K562 (cell line): ENCODE data around the gene UBE2G2. TPM values are rescaled to one million over a fixed set of nuclear protein-coding genes. Genes with fewer than 3 reads are reported as not detected.

Experiments used
- BCOR ChIP-seq: fragments of 450-650 bp; IDR thresholded peaks from 2 replicates; pipeline ENCODE4 v1.6.1; 2016
- CBFA2T3 ChIP-seq: fragments of 450-650 bp; IDR thresholded peaks from 2 replicates; pipeline ENCODE4 v1.6.1; 2017
- CBX2 ChIP-seq: fragments of 200-600 bp; sonication (generic); IDR thresholded peaks from one replicate; pipeline ENCODE4 v1.6.1; 2012; ENCODE audit warnings: mild to moderate bottlenecking, low read length, inconsistent platforms; ENCODE audit not compliant: insufficient read depth, poor library complexity, severe bottlenecking
- CREM ChIP-seq: IDR thresholded peaks from 2 replicates; pipeline ENCODE4 v1.6.1; 2014; ENCODE audit warnings: antibody characterized with exemption, low read depth
- DDX20 ChIP-seq: fragments of 450-650 bp; IDR thresholded peaks from 2 replicates; pipeline ENCODE4 v1.6.1; 2016; ENCODE audit warnings: missing genetic modification characterization, low read depth, mild to moderate bottlenecking, missing compliant biosample characterization, moderate library complexity
- FOXJ3 ChIP-seq: sonication (generic); formaldehyde crosslinking; IDR thresholded peaks from 2 replicates; pipeline ENCODE4 v1.4.0; 2020; ENCODE audit warnings: mild to moderate bottlenecking, missing genetic modification reagents
- FOXM1 ChIP-seq, 2 experiments: fragments of 450-650 bp in 1 of 2; sonication (generic) in 1 of 2; formaldehyde crosslinking in 1 of 2; IDR thresholded peaks; 2 replicates each; pipeline versions ENCODE4 v1.6.1 to v1.9.0; 2017 to 2022; ENCODE audit warnings: low read depth in 2 of 2, mild to moderate bottlenecking in 2 of 2, missing genetic modification reagents in 1 of 2, moderate library complexity in 1 of 2
- HDAC6 ChIP-seq: IDR thresholded peaks from 2 replicates; pipeline ENCODE4 v1.6.1; 2012; ENCODE audit warnings: low read depth, mild to moderate bottlenecking, control low read depth, inconsistent platforms, low read length, moderate library complexity
- HNRNPUL1 ChIP-seq: fragments of 200-400 bp; formaldehyde crosslinking; IDR thresholded peaks from 2 replicates; pipeline ENCODE4 v1.6.1; 2017; ENCODE audit warnings: low read length
- KLF6 ChIP-seq: fragments of 250-450 bp; sonication (Bioruptor Pico); IDR thresholded peaks from 2 replicates; pipeline ENCODE4 v1.4.0; 2020; ENCODE audit warnings: mild to moderate bottlenecking, moderate library complexity, borderline replicate concordance
- LARP7 ChIP-seq: fragments of 450-650 bp; IDR thresholded peaks from 2 replicates; pipeline ENCODE4 v1.6.1; 2016
- NFYB ChIP-seq: IDR thresholded peaks from 2 replicates; pipeline ENCODE4 v1.6.1; 2011; ENCODE audit warnings: mild to moderate bottlenecking, moderate library complexity; ENCODE audit not compliant: insufficient read length; ENCODE audit errors: extremely low read depth
- PRMT5 ChIP-seq: sonication (generic); formaldehyde crosslinking; IDR thresholded peaks from 2 replicates; pipeline ENCODE4 v1.5.0; 2020; ENCODE audit warnings: missing genetic modification reagents
- PTTG1 ChIP-seq: fragments of 450-650 bp; IDR thresholded peaks from 2 replicates; pipeline ENCODE4 v1.6.1; 2016; ENCODE audit warnings: low read depth, mild to moderate bottlenecking, missing genetic modification characterization, missing compliant biosample characterization
- RBM22 ChIP-seq: fragments of 200-400 bp; formaldehyde crosslinking; IDR thresholded peaks from 2 replicates; pipeline ENCODE4 v1.6.1; 2018; ENCODE audit warnings: low read length, low read depth; ENCODE audit not compliant: poor library complexity, severe bottlenecking
- SAP30 ChIP-seq: fragments of 200-600 bp; sonication (generic); IDR thresholded peaks from 2 replicates; pipeline ENCODE4 v1.6.1; 2012; ENCODE audit warnings: borderline replicate concordance, low read depth, mild to moderate bottlenecking, moderate library complexity, low read length, control low read depth, inconsistent platforms; ENCODE audit not compliant: insufficient read depth, poor library complexity, severe bottlenecking
- TCF7L2 ChIP-seq: fragments of 150-350 bp; IDR thresholded peaks from 2 replicates; pipeline ENCODE4 v1.6.1; 2016; ENCODE audit warnings: low read depth, mild to moderate bottlenecking, low read length, moderate library complexity
- U2AF1 ChIP-seq: fragments of 200-400 bp; formaldehyde crosslinking; optimal IDR thresholded peaks from 2 replicates; pipeline ENCODE3; 2017; ENCODE audit warnings: mild to moderate bottlenecking, low read depth, low read length, moderate library complexity
- ZNF224 ChIP-seq: sonication (generic); formaldehyde crosslinking; IDR thresholded peaks from 2 replicates; pipeline ENCODE4 v1.8.0; 2022; ENCODE audit warnings: mild to moderate bottlenecking, missing genetic modification reagents
- polyA plus RNA-seq, 8 experiments: library from polyadenylated mRNA; depleted of rRNA in 4 of 8; stranded (reverse) in 5 of 8; unstranded in 3 of 8; fragments of >200 nt; fragmentation: Nextera tagmentation in 2 of 8; fragmentation: Illumina TruSeq in 1 of 8; extraction: Ambion mirVana in 2 of 8; extraction: Trizol in 1 of 8; gene quantifications; 2 replicates each; pipeline versions ENCODE4 v1.2.1 to v1.2.3, GENCODE V29; 2011 to 2014; ENCODE audit warnings: inconsistent platforms in 1 of 8, missing spikeins in 1 of 8
- total RNA-seq, 7 experiments: library from RNA; depleted of rRNA in 6 of 7; stranded (reverse); fragments of >200 nt in 6 of 7; fragmentation: Illumina TruSeq in 2 of 7; extraction: Trizol in 2 of 7; gene quantifications; 2 replicates each; pipeline versions ENCODE4 v1.2.1 to v1.2.3, GENCODE V29; 2011 to 2021; ENCODE audit warnings: low replicate concordance in 1 of 7
- TF ChIP-seq, protein P1 (sequence below): sonication (generic); formaldehyde crosslinking; IDR thresholded peaks from 2 replicates; pipeline ENCODE4 v1.8.1; 2023; ENCODE audit warnings: mild to moderate bottlenecking, missing genetic modification reagents
- TF ChIP-seq, protein P2 (sequence below): sonication (generic); formaldehyde crosslinking; IDR thresholded peaks from 2 replicates; pipeline ENCODE4 v1.9.0; 2022; ENCODE audit warnings: mild to moderate bottlenecking, missing genetic modification reagents
- TF ChIP-seq, protein P3 (sequence below): fragments of 450-650 bp; IDR thresholded peaks from 2 replicates; pipeline ENCODE4 v1.6.1; 2016; ENCODE audit warnings: borderline replicate concordance
- TF ChIP-seq, protein P4 (sequence below): fragments of 250-450 bp; sonication (Bioruptor Pico); IDR thresholded peaks from 2 replicates; pipeline ENCODE4 v1.8.0; 2022; ENCODE audit warnings: moderate library complexity, mild to moderate bottlenecking, inconsistent platforms

Gene UBE2G2
- total and polyA plus RNA-seq, 9 of the 15 experiments (the other 6 are each of a cell fraction or from before 2014, with no cell fraction given): 47.5 to 225 (median 140) TPM

DNA sequence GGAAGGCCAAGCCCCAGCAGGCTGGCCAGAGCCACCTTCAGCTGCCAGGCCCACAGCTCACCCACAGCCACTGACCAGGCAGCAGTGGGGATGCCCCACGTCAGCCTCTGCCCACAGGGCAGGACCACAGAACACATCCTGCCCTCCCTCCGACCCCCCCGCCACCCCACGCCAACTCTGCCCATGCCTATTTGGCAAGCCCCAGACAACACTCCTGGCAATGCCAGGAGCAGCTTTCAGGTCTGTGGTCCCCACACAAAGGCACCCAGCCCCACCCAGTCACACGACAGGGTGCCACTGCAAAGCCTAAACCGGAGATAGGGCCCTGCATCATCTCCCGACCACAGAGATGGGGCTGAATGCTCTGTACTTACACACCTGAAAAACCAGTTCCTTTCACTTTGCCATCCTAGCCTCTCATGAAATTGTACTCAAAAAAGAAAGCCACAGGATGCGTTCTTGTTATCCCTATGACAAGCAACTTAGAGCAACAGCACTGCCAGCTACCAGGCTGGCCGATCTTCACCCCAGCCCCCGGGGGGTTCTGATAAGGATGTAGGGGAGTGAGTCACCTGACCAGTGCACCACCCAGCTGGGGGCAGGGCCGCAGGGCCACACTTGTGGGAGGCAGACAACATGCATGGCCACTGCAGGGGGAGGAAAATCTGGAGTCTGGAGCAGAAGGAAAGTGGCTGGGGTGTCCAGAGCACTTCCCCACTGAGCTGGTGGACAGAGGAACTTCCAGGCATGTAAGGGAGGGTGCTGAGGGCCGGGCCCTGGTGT lies 36.2 kb downstream of the UBE2G2 start (continued):
- TF ChIP-seq, protein P1, sequence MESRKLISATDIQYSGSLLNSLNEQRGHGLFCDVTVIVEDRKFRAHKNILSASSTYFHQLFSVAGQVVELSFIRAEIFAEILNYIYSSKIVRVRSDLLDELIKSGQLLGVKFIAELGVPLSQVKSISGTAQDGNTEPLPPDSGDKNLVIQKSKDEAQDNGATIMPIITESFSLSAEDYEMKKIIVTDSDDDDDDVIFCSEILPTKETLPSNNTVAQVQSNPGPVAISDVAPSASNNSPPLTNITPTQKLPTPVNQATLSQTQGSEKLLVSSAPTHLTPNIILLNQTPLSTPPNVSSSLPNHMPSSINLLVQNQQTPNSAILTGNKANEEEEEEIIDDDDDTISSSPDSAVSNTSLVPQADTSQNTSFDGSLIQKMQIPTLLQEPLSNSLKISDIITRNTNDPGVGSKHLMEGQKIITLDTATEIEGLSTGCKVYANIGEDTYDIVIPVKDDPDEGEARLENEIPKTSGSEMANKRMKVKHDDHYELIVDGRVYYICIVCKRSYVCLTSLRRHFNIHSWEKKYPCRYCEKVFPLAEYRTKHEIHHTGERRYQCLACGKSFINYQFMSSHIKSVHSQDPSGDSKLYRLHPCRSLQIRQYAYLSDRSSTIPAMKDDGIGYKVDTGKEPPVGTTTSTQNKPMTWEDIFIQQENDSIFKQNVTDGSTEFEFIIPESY (CRISPR knock-in tag): no peak
- no peak for TF ChIP-seq BCOR
- TF ChIP-seq PRMT5 (CRISPR knock-in tag): no peak
- no peak for TF ChIP-seq KLF6
- TF ChIP-seq SAP30: no peak
- no peak for TF ChIP-seq ZNF224
- TF ChIP-seq, protein P2, sequence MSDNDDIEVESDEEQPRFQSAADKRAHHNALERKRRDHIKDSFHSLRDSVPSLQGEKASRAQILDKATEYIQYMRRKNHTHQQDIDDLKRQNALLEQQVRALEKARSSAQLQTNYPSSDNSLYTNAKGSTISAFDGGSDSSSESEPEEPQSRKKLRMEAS (CRISPR knock-in tag): peak; percentile 33; the same call in 1 of the 2 replicates
- no peak for TF ChIP-seq RBM22
- TF ChIP-seq, protein P3, sequence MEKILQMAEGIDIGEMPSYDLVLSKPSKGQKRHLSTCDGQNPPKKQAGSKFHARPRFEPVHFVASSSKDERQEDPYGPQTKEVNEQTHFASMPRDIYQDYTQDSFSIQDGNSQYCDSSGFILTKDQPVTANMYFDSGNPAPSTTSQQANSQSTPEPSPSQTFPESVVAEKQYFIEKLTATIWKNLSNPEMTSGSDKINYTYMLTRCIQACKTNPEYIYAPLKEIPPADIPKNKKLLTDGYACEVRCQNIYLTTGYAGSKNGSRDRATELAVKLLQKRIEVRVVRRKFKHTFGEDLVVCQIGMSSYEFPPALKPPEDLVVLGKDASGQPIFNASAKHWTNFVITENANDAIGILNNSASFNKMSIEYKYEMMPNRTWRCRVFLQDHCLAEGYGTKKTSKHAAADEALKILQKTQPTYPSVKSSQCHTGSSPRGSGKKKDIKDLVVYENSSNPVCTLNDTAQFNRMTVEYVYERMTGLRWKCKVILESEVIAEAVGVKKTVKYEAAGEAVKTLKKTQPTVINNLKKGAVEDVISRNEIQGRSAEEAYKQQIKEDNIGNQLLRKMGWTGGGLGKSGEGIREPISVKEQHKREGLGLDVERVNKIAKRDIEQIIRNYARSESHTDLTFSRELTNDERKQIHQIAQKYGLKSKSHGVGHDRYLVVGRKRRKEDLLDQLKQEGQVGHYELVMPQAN: no peak
- no peak for TF ChIP-seq FOXM1 (IDR thresholded peaks at IDR 0.05; ENCODE audit: low read depth)
- TF ChIP-seq FOXM1 (CRISPR knock-in tag; IDR thresholded peaks at IDR 0.05; ENCODE audit: low read depth): no peak
- 0 out of 2 replicates have a peak, but pooled peaks have one; percentile 15 for TF ChIP-seq CBFA2T3
- TF ChIP-seq PTTG1 (tag): no peak
- TF ChIP-seq TCF7L2: no peak
- TF ChIP-seq, protein P4, sequence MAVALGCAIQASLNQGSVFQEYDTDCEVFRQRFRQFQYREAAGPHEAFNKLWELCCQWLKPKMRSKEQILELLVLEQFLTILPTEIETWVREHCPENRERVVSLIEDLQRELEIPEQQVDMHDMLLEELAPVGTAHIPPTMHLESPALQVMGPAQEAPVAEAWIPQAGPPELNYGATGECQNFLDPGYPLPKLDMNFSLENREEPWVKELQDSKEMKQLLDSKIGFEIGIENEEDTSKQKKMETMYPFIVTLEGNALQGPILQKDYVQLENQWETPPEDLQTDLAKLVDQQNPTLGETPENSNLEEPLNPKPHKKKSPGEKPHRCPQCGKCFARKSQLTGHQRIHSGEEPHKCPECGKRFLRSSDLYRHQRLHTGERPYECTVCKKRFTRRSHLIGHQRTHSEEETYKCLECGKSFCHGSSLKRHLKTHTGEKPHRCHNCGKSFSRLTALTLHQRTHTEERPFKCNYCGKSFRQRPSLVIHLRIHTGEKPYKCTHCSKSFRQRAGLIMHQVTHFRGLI (CRISPR knock-in tag): no peak
- no peak for TF ChIP-seq HDAC6
- no peak for TF ChIP-seq LARP7
- no peak for TF ChIP-seq CREM
- no peak for TF ChIP-seq NFYB
- TF ChIP-seq CBX2: no peak
- TF ChIP-seq DDX20 (tag): no peak
- TF ChIP-seq U2AF1: no peak
- TF ChIP-seq HNRNPUL1: no peak
- TF ChIP-seq FOXJ3 (CRISPR knock-in tag): no peak
